Esophagus (tissue), 2 donors: Measurements from ENCODE around the gene MALAT1. TPM values are rescaled to one million over a fixed set of nuclear protein-coding genes. Genes with fewer than 3 reads are reported as not detected.
"Not testable (repeated sequence)": the region's sequence is repeated elsewhere in the genome, so short reads cannot be mapped to it uniquely, and the experiment has no call there.

Experiments
- H3K27ac ChIP-seq, 2 donors: one replicate each; pipeline ENCODE4 v1.5.1; 2013; ENCODE audit warnings: low read depth in 2 of 2, mild to moderate bottlenecking in 2 of 2, inconsistent platforms in 1 of 2, low read length in 1 of 2, moderate library complexity in 1 of 2
- H3K27me3 ChIP-seq, 2 donors: one replicate each; pipeline ENCODE4 v1.6.1; 2013; ENCODE audit warnings: low read length in 2 of 2, control low read depth in 1 of 2, mild to moderate bottlenecking in 1 of 2; ENCODE audit not compliant: insufficient read depth in 2 of 2, control insufficient read depth in 1 of 2
- H3K36me3 ChIP-seq, 2 donors: one replicate each; pipeline ENCODE4 v1.6.1; 2013; ENCODE audit warnings: low read length in 1 of 2; ENCODE audit not compliant: control insufficient read depth in 2 of 2, insufficient read depth in 2 of 2
- H3K4me1 ChIP-seq, 2 donors: one replicate each; pipeline ENCODE4 v1.6.1; 2013; ENCODE audit warnings: low read length in 1 of 2; ENCODE audit not compliant: control insufficient read depth in 2 of 2, insufficient read depth in 2 of 2
- H3K4me3 ChIP-seq, 2 donors: one replicate each; pipeline ENCODE4 v1.5.1; 2013; ENCODE audit warnings: low read length in 2 of 2, mild to moderate bottlenecking in 2 of 2, low read depth in 1 of 2, moderate library complexity in 1 of 2
- H3K9me3 ChIP-seq, 2 donors: one replicate each; pipeline ENCODE4 v1.6.1; 2013; ENCODE audit warnings: mild to moderate bottlenecking in 2 of 2, low read depth in 1 of 2, low read length in 1 of 2, moderate library complexity in 1 of 2; ENCODE audit not compliant: control insufficient read depth in 2 of 2, insufficient read depth in 1 of 2
- WGBS, 2 donors: extraction: QIAGEN DNeasy Blood & Tissue Kit; methylation state at CpG; one replicate each; pipeline ENCODE4 v1.1.7; 2013; 5-methylcytosine and 5-hydroxymethylcytosine counted together
- polyA plus RNA-seq, 2 donors: library from polyadenylated mRNA; stranded (reverse); fragments of 200-250 nt; gene quantifications; one replicate each; pipeline ENCODE4 v1.2.3, GENCODE V29; 2013
- donor health status: healthy with polysubstance abuse.
- donor health status: Bipolar disorder and iron deficiency.

Gene MALAT1
- polyA plus RNA-seq, 2 donors = 94.9 to 1,950 TPM

- H3K36me3 ChIP-seq = peaks cover 3 to 15% of the 10 kb centered on the region in 2 donors
- 1% methylated on average over 6 of the region's 6 CpGs for WGBS, 2 donors
- H3K9me3 ChIP-seq = no peaks in the 10 kb centered on the region
- H3K27ac ChIP-seq = peak overlapping the region; percentile 33 to 40
- H3K4me1 ChIP-seq = peaks cover 0 to 5% of the 10 kb centered on the region in 2 donors
- peak overlapping the region; percentile 47 to 99 for H3K4me3 ChIP-seq
- no peaks in the 10 kb centered on the region for H3K27me3 ChIP-seq
These were observed 3.9 kb downstream of the MALAT1 start for GRCh38 chr11:65502555-65503367.

- H3K27me3 ChIP-seq = no peaks in the 10 kb centered on the region
- H3K36me3 ChIP-seq = peaks cover 3 to 15% of the 10 kb centered on the region in 2 donors
- H3K27ac ChIP-seq = peak overlapping the region in 1 of 2 donors; percentile 40
- H3K9me3 ChIP-seq = no peaks in the 10 kb centered on the region
- peak overlapping the region in 1 of 2 donors; percentile 99 for H3K4me3 ChIP-seq
- 0 to 1% methylated on average over 3 of the region's 3 CpGs for WGBS, 2 donors
- H3K4me1 ChIP-seq = peaks cover 0 to 5% of the 10 kb centered on the region in 2 donors
These were observed 4.6 kb downstream of the MALAT1 start for GRCh38 chr11:65503368-65503948.

GRCh38 chr11:65503949-65504673, 5.3 kb downstream of the MALAT1 start:
- Histone ChIP-seq H3K4me3 (peak overlapping the region; percentile 21 to 99), H3K27me3 (no peaks in the 10 kb centered on the region), H3K9me3 (no peaks in the 10 kb centered on the region), H3K27ac (peak overlapping the region; percentile 11 to 60), H3K4me1 (peaks cover 0 to 5% of the 10 kb centered on the region in 2 donors), H3K36me3 (peaks cover 3 to 15% of the 10 kb centered on the region in 2 donors)
- 1% methylated on average over 3 of the region's 3 CpGs for WGBS, 2 donors

- H3K27me3 ChIP-seq = no peaks in the 10 kb centered on the region
- no peaks in the 10 kb centered on the region for H3K9me3 ChIP-seq
- WGBS, 2 donors = 4 to 7% methylated on average over 8 of the region's 8 CpGs
- H3K36me3 ChIP-seq = peaks cover 3 to 15% of the 10 kb centered on the region in 2 donors
- peak overlapping the region; percentile 21 to 99 for H3K4me3 ChIP-seq
- peak overlapping the region; percentile 79 to 92 for H3K27ac ChIP-seq
- peaks cover 0 to 5% of the 10 kb centered on the region in 2 donors for H3K4me1 ChIP-seq
These were observed 6.0 kb downstream of the MALAT1 start for GRCh38 chr11:65504674-65505465.

GRCh38 chr11:65505466-65506289, 6.8 kb downstream of the MALAT1 start:
- H3K9me3 ChIP-seq = no peaks in the 10 kb centered on the region
- peak overlapping the region; percentile 79 to 92 for H3K27ac ChIP-seq
- peaks cover 3 to 12% of the 10 kb centered on the region in 2 donors for H3K36me3 ChIP-seq
- H3K27me3 ChIP-seq = no peaks in the 10 kb centered on the region
- WGBS, 2 donors = 12 to 16% methylated on average over 12 of the region's 12 CpGs
- H3K4me1 ChIP-seq = peaks cover 0 to 5% of the 10 kb centered on the region in 2 donors
- peak overlapping the region in 1 of 2 donors; percentile 99 for H3K4me3 ChIP-seq

- H3K9me3 ChIP-seq = no peaks in the 10 kb centered on the region
- peak overlapping the region in 1 of 2 donors; percentile 99 for H3K4me3 ChIP-seq
- WGBS, 2 donors = 34 to 48% methylated on average over 4 of the region's 4 CpGs
- no peaks in the 10 kb centered on the region for H3K27me3 ChIP-seq
- H3K36me3 ChIP-seq = peaks cover 3 to 12% of the 10 kb centered on the region in 2 donors
- H3K27ac ChIP-seq = peak overlapping the region; percentile 79 to 96
- peaks cover 0 to 5% of the 10 kb centered on the region in 2 donors for H3K4me1 ChIP-seq
These were observed 7.5 kb downstream of the MALAT1 start for GRCh38 chr11:65506290-65506771.

GRCh38 chr11:65506772-65507505, 8.1 kb downstream of the MALAT1 start:
- 14 to 17% methylated on average over 7 of the region's 7 CpGs for WGBS, 2 donors
- Histone ChIP-seq H3K4me1 (peaks cover 0 to 5% of the 10 kb centered on the region in 2 donors), H3K9me3 (no peaks in the 10 kb centered on the region), H3K36me3 (peaks cover 3 to 12% of the 10 kb centered on the region in 2 donors), H3K27ac (peak overlapping the region; percentile 79 to 96), H3K27me3 (no peaks in the 10 kb centered on the region), H3K4me3 (peak overlapping the region in 1 of 2 donors; percentile 99)

- WGBS, 2 donors = 93 to 95% methylated on average over 3 of the region's 3 CpGs
- H3K4me1 ChIP-seq, H3K4me3 ChIP-seq, H3K9me3 ChIP-seq, H3K27ac ChIP-seq, H3K36me3 ChIP-seq, H3K27me3 ChIP-seq: not testable (repeated sequence)
These were observed 13.5 kb downstream of the MALAT1 start for GRCh38 chr11:65512311-65512710.
